ES-I3 (cell line): ENCODE measurements around the gene VSX2.

Experiments used
- H3K36me3 ChIP-seq: 2 replicates; pipeline ENCODE4 v1.6.1; 2013; ENCODE audit warnings: mild to moderate bottlenecking, low read length, control low read depth, moderate library complexity; ENCODE audit not compliant: insufficient read depth
- H3K4me1 ChIP-seq: 2 replicates; pipeline ENCODE4 v1.6.1; 2013; ENCODE audit warnings: mild to moderate bottlenecking, control low read depth, low read length; ENCODE audit not compliant: insufficient read depth
- H3K9ac ChIP-seq: 2 replicates; pipeline ENCODE4 v1.6.1; 2013; ENCODE audit warnings: low read depth, mild to moderate bottlenecking, low read length, moderate library complexity
- H3K9me3 ChIP-seq: 2 replicates; pipeline ENCODE4 v1.6.1; 2013; ENCODE audit warnings: mild to moderate bottlenecking, low read length, moderate library complexity; ENCODE audit not compliant: control insufficient read depth, insufficient read depth

Gene VSX2

DNA sequence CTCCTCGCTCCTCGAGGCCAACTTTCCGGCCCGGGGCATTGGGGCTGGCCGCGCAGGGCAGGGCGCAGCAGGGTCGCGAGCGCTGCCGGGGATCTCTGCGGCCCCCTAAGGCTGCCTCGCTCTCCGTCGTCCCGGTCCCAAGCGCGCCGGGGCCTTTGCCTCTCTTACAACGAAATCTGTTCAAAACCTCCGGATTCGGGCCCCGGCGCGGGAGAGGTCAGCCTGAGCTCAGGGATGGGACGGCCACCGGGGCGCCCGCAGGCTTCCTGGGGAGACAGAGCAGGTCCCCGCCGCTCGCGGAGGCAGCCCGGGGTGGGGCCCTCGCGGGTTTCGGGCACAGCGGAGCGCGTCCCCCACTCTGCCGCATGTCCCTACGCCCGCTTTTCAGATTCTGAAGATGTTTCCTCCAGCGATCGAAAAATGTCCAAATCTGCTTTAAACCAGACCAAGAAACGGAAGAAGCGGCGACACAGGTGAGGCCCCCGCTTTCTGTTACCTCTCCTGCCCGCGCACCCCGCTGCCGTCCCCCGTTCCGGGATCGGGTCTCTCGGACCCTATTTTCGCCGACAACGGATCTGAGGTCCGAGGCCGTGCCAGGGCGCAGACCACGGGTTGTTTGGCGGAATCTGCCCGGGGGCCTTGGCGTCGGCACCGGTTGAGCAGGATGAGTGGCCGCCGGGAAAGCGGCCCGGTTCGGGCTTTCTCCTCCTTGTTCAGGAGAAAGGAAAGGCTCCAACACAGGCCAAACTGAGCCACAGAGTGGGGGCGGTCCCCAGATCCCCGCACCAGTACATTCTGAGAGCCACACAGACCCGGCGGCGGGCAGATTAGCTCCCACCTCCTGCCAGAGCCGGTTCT, 1.8 kb downstream of the VSX2 start:
- Histone ChIP-seq H3K9me3 (no peaks in the 10 kb centered on the region), H3K4me1 (peaks cover 14% of the 10 kb centered on the region), H3K36me3 (no peaks in the 10 kb centered on the region), H3K9ac (peak overlapping the region; percentile 26; the same call in 1 of the 2 replicates)

DNA sequence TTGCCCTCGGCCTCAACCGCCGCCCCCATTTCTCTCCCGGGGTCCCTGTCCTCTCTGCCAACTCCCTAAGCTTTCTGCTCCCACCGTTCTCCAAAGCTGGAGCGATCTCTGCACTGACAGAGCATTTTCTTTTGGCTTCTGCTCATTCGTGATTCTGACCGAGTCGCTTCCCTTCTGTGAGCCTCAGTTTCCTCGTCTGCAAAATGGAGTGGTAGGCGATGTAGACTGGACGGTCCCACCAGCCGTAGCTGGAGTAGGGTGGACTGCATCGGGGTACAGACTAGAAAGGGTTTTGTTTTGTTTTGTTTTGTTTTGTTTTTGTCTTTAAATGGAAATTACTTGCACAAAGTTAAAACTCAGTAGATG, 2.4 kb downstream of the VSX2 start:
- Histone ChIP-seq H3K4me1 (peaks cover 14% of the 10 kb centered on the region), H3K9ac (peak overlapping the region; percentile 26; the same call in 1 of the 2 replicates), H3K9me3 (no peaks in the 10 kb centered on the region), H3K36me3 (no peaks in the 10 kb centered on the region)

- Histone ChIP-seq H3K36me3 (no peaks in the 10 kb centered on the region), H3K9me3 (no peaks in the 10 kb centered on the region), H3K9ac (peak overlapping the region; percentile 19; the same call in 1 of the 2 replicates), H3K4me1 (peaks cover 14% of the 10 kb centered on the region)
Measured at GRCh38 chr14:74242021-74242779, 3.0 kb downstream of the VSX2 start.

DNA sequence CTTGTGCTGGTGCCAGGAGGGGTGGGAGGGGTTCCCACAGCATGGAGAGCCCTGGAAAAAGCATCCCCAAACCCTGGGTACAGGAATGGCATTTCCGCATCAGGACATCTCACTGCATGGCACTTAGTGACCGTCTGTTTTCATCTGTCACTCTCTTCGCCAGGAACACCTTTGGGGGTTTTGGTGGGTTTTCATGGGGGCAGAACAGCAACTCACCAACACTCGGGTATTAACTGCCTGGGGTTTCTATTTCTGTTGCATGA, 3.5 kb downstream of the VSX2 start:
- Histone ChIP-seq H3K9ac (no peak overlapping the region), H3K36me3 (no peaks in the 10 kb centered on the region), H3K4me1 (peaks cover 14% of the 10 kb centered on the region), H3K9me3 (no peaks in the 10 kb centered on the region)

DNA sequence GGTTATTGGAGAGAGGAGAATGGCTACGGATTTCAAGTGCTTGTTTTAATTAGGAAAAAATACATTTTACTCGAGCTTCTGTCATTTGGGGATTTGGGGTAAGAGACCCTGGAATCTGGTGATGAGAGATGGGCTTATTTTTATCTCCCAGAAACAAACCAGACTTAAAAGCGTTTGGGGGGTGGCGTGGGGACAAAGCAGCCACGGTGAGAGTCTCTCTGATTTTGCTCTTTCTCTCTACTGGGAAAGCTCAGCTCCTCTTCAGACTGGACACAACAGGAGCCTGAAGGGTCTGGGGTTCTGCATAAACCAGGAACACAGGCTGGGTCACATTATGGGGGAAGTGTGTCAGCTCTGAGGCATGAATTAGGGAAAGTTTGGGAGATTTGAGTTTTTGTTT, 3.8 kb downstream of the VSX2 start:
- H3K9me3 ChIP-seq = no peaks in the 10 kb centered on the region
- no peak overlapping the region for H3K9ac ChIP-seq
- H3K36me3 ChIP-seq = no peaks in the 10 kb centered on the region
- H3K4me1 ChIP-seq = peaks cover 14% of the 10 kb centered on the region

DNA sequence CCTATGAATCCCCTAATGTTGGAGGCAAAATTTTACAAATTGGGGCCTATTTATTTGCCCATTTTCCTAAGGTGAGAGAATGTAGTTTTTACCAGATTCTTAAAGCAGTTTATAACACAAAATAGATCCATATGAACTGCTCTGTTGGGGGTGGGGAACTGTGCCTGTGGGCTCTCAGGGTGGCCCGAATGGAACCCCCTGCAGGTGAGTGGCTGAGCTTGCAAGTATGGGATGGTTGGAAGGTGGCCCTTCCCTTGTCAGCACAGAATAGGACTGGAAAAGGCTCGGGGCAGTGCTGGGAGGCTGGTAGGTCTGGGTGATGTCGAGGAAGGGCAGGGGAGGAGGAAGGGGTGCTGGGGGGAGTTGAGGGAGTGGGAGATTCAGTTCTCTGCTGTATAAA, 4.9 kb downstream of the VSX2 start:
- Histone ChIP-seq H3K36me3 (no peaks in the 10 kb centered on the region), H3K4me1 (peaks cover 14% of the 10 kb centered on the region), H3K9ac (no peak overlapping the region), H3K9me3 (no peaks in the 10 kb centered on the region)

- no peak overlapping the region for H3K9ac ChIP-seq
- no peaks in the 10 kb centered on the region for H3K36me3 ChIP-seq
- H3K4me1 ChIP-seq = peaks cover 14% of the 10 kb centered on the region
- no peaks in the 10 kb centered on the region for H3K9me3 ChIP-seq
Measured at GRCh38 chr14:74245292-74245691, 6.0 kb downstream of the VSX2 start.

DNA sequence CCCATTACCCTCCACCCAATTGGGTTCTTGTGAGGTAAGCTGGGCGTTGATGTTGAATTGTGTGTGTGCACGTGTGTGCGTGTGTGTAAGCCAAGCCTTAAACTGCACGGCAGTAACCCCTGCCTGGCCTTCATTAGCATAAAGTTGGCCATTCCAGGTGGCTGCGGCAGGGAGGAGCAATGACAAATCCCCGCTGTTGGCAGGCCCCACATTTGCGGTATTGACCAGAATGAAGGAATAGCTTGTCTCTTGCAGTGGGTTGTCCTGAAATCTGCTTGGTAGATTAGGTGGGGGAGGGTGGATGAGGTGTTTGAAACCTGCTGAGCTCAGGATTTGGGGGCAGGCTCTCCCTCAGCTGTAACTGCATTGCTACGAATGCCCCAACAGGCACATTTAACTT, 7.3 kb downstream of the VSX2 start:
- Histone ChIP-seq H3K9ac (no peak overlapping the region), H3K4me1 (peaks cover 14% of the 10 kb centered on the region), H3K36me3 (no peaks in the 10 kb centered on the region), H3K9me3 (no peaks in the 10 kb centered on the region)

DNA sequence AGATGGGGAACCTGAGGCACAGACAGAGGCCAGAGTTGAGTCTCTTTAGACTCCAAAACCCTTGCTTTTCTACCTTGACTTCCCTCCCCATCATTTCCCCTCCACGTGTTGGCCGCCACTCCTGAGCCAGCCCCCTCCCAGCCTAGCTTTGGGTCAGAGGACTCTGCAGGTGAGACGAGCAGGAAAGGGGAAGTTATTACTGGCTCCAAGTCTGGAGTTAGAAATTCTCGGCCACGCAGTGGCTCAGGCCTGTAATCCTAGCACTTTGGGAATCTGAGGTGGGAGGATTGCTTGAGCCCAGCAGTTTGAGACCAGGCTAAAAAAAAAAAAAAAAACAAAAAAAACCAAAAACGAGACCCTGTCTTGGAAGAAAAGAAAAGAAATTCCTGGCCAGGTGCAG, 8.8 kb downstream of the VSX2 start:
- H3K9ac ChIP-seq = no peak overlapping the region
- H3K36me3 ChIP-seq = no peaks in the 10 kb centered on the region
- no peaks in the 10 kb centered on the region for H3K9me3 ChIP-seq

DNA sequence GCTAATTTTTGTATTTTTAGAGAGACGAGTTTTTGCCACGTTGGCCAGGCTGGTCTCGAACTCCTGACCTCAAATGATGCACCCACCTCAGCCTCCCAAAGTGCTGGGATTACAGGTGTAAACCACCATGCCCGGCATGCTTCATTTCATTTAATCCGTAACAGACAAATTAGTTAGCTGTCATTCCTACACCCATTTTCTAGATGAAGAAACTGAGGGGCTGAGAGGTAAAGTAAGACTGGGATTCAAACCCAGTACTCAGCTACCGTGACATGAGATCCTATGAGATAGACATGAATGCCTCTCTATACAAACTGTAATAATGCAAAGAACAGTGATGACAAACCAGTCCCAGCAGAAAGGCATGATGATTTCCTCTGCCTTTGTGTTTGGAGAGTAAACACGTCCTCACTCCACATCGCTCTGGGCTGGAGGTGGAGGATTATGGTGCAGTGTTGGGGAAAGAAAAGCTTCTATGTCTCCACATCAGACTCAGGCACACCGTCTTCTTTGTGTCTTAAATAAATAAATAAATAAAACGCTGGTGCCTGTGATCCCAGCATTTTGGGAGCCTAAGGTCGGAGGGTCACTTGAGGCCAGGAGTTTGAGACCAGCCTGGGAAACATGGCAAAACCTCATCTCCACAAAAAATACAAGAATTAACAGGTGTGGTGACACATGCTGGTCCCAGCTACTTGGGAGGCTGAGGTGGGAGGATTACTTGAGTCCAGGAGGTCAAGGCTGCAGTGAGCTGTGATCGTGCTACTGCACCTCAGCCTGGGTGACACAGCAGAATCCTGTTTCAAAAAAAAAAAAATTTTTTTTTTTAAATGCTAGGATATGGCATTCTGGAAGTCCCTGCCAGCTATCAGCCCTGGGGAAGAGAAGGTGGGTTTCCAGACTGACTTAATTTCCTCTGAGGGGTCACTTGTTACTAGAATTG, 10.5 kb downstream of the VSX2 start:
- Histone ChIP-seq H3K9me3 (no peaks in the 10 kb centered on the region), H3K4me1 (peaks cover 3% of the 10 kb centered on the region; the same call in 1 of the 2 replicates), H3K9ac (no peak overlapping the region), H3K36me3 (no peaks in the 10 kb centered on the region)

More for the DNA sequence above, 8.8 kb downstream of the VSX2 start:
- peaks cover 6% of the 10 kb centered on the region for H3K4me1 ChIP-seq

DNA sequence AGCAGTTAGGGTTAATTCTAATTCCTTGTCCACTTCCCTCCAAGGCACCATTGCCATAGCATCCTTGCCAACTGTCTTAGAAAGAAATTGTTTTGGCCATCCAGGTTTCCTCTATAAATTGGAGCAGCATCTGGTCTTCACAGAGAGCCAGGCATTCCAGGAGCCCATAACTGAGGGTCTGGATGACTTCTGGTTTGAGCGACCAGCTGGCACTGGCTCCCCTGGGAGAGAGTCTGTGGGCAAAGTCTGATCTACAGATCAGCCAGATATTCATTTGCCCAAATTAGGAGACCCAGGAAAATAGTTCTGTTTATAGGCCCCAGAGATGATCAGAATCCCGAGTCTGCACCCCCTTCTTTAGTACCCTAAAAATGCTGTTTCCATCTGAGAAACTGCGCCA, 16.0 kb downstream of the VSX2 start:
- Histone ChIP-seq H3K36me3 (no peaks in the 10 kb centered on the region), H3K4me1 (no peaks in the 10 kb centered on the region; the same call in 1 of the 2 replicates), H3K9me3 (no peaks in the 10 kb centered on the region), H3K9ac (no peak overlapping the region)

DNA sequence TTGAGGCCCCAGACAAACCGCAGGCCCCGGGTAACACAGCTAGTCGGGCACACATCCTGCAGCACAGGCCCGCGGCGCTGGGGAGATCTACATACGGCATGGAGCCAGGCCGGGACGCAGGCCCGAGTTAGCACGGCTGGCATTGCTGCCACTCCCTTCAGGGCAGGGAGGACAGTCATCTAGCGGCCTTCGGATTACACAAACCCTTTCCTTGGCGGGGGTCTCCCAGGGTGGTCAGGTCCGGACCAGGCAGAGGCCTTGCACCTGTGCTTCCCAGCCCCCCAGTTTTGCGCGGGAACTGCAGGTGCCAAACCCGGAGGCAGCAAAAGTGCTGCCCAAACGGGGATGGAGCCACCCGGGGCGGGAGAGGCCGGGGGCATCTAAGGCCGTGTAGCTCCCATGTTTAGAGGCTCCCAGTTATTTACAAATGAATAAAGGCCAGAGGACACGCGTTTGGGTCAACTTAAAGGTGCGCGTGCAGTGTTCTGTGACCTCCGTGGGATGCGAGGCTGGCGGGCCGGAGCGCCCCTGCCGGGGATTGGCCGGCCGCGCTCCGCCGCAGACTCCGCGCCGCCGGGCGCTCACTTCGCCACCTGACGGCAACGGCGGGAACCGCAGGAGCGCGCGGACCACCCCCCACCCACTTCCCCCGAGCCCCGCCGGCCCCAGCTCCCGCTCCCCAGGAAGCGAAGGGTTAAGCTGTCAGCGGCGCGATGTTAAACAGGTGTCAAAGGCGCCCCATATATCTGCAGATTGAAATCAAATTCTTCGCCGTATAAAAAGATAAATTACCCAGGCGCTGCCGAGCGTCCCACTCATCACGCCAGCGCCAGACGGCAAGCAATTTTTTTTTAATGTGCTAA, 18.1 kb downstream of the VSX2 start:
- Histone ChIP-seq H3K36me3 (no peaks in the 10 kb centered on the region), H3K4me1 (no peaks in the 10 kb centered on the region), H3K9me3 (no peaks in the 10 kb centered on the region), H3K9ac (peak overlapping the region; percentile 70; the same call in 1 of the 2 replicates)

- H3K4me1 ChIP-seq = no peaks in the 10 kb centered on the region
- no peaks in the 10 kb centered on the region for H3K36me3 ChIP-seq
- peak overlapping the region; percentile 70; the same call in 1 of the 2 replicates for H3K9ac ChIP-seq
- H3K9me3 ChIP-seq = no peaks in the 10 kb centered on the region
Measured at GRCh38 chr14:74257941-74258763, 18.9 kb downstream of the VSX2 start.
